Aorta (tissue), 5 donors: ENCODE results near the gene CD48. TPM values are rescaled to one million over a fixed set of nuclear protein-coding genes. Genes with fewer than 3 reads are reported as not detected.

ENCODE experiments used
- ATAC-seq: fragments of 200-7000 bp; cut with Tn5 transposase; one replicate; pipeline ENCODE4 v1.9.1; 2022; ENCODE audit warnings: moderate library complexity; ENCODE audit not compliant: low FRiP score
- DNase-seq, 2 donors: peaks; one replicate each; pipeline ENCODE4 v3.0.0-alpha.2; 2020
- H3K27ac ChIP-seq, 2 donors: one replicate each; pipeline ENCODE4 v1.5.1; 2013; ENCODE audit warnings: low read length in 2 of 2, mild to moderate bottlenecking in 2 of 2, moderate library complexity in 2 of 2, control low read depth in 1 of 2, inconsistent platforms in 1 of 2, low read depth in 1 of 2
- H3K27me3 ChIP-seq, 2 donors: one replicate each; pipeline ENCODE4 v1.6.1; 2013; ENCODE audit warnings: control low read depth in 1 of 2, low read length in 1 of 2, mild to moderate bottlenecking in 1 of 2, moderate library complexity in 1 of 2; ENCODE audit not compliant: insufficient read depth in 2 of 2, control insufficient read depth in 1 of 2
- H3K36me3 ChIP-seq, 2 donors: one replicate each; pipeline ENCODE4 v1.6.1; 2013; ENCODE audit warnings: control low read depth in 1 of 2, low read length in 1 of 2, mild to moderate bottlenecking in 1 of 2; ENCODE audit not compliant: insufficient read depth in 2 of 2, control insufficient read depth in 1 of 2
- H3K4me1 ChIP-seq, 2 donors: one replicate each; pipeline ENCODE4 v1.6.1; 2013; ENCODE audit warnings: low read length in 2 of 2, control low read depth in 1 of 2, mild to moderate bottlenecking in 1 of 2, moderate library complexity in 1 of 2; ENCODE audit not compliant: insufficient read depth in 2 of 2, control insufficient read depth in 1 of 2
- H3K4me3 ChIP-seq, 2 donors: one replicate each; pipeline ENCODE4 v1.5.1; 2013; ENCODE audit warnings: low read length in 2 of 2, control low read depth in 1 of 2, mild to moderate bottlenecking in 1 of 2
- H3K9me3 ChIP-seq: one replicate; pipeline ENCODE4 v1.6.1; 2013; ENCODE audit warnings: mild to moderate bottlenecking, low read length; ENCODE audit not compliant: control insufficient read depth
- WGBS, 2 donors: extraction: QIAGEN DNeasy Blood & Tissue Kit; methylation state at CpG; one replicate each; pipeline ENCODE4 v1.1.7; 2013; 5-methylcytosine and 5-hydroxymethylcytosine counted together
- intact Hi-C, 2 donors: fragments of 100-400 bp; cut with DNase I; formaldehyde crosslinking; loops; one replicate each; pipeline versions ENCODE4 v1.14.2 to v1.15.0; 2022
- polyA plus RNA-seq, 2 donors: library from polyadenylated mRNA; stranded (reverse); fragments of 200-250 nt; gene quantifications; one replicate each; pipeline ENCODE4 v1.2.3, GENCODE V29; 2013
- total RNA-seq, 2 donors: library from RNA; stranded (reverse); fragmentation: NEBNext Ultra II Directional; extraction: Animal tissue kit (Norgen Biotek cat#: 25700); gene quantifications; one replicate each; pipeline ENCODE4 v1.2.1, GENCODE V29; 2021
- donor health status: healthy with polysubstance abuse.
- donor health status: Bipolar disorder and iron deficiency.
- donor health status: DM: no; HTN: no; CAD: no.
- donor health status: DM: no; HTN: no; CAD: no.
- donor health status: DM: yes; HTN: yes; CAD: no.

The CD48 gene
- total and polyA plus RNA-seq, 4 donors, result 1.7 to 11.3 (median 5.2) TPM

DNA sequence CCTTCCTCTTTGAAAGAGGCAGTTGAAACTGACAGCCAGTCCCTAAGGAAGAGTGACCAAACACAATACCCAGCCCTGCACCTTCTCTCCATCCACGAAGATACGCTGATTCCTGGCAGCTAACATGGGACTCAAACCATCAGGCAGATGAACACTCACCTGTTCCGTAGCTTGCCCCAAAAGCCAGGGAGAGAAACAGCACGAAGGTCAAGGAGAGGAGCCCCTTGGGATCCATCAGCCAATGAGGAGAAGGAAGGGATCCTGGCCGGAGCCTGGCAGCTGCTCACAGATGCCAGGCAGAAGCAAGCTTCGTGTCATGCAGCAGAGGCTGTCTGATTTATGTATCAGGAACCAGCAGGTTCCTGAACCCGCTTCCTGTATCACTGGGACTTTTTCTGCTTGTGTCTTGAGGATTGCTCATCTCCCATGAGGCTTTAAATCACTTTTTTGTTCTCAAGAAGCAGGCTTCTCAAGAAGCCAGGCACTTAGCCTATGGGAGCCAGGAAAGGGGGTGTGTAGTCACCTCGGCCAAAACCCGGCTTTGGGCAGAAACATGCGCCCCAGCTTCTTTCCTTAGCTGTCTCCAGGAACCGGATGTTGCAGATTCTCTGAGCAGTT is 64.8 kb downstream of the CD48 start, which contains the start of gene SLAMF1:
SLAMF1 (minus strand) TSS at position 334 of the 618 bp plus-strand sequence; CDS start at position 235, 99 bp downstream.
- H3K36me3 ChIP-seq, result no peaks in the 10 kb centered on the region
- ATAC-seq, result no peak
- H3K4me1 ChIP-seq, result no peaks in the 10 kb centered on the region
- no peak within 1 kb of the TSS for H3K27ac ChIP-seq
- no peaks in the 10 kb centered on the region for H3K27me3 ChIP-seq
- no peaks in the 10 kb centered on the region for H3K9me3 ChIP-seq
- 47 to 55% methylated on average over 11 of the region's 11 CpGs for WGBS, 2 donors
- DNase-seq, result peak; percentile 53 to 56
- no peak within 1 kb of the TSS for H3K4me3 ChIP-seq
- intact Hi-C loops, result no loop called here

DNA sequence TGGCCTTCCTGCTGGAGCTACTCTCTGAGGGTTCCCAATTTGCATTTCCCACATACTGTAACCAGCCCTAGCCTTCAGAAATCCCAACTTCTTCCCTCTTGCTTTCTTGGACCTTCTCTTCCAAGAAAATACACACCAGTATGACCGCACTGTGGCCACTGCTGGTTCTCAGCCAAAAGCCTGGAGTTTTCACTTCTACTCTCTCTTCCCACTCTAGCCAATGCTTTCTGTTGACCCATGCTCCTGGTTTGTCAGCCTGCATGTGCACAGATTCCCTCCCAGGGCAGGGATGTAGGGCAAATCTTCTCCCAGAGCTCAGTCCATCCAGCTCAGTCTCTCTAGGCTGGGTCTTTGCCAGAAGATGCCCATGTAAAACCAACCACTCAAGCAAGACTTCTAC is 65.4 kb downstream of the CD48 start:
- intact Hi-C loops, result no loop called here
- ATAC-seq, result no peak

DNA sequence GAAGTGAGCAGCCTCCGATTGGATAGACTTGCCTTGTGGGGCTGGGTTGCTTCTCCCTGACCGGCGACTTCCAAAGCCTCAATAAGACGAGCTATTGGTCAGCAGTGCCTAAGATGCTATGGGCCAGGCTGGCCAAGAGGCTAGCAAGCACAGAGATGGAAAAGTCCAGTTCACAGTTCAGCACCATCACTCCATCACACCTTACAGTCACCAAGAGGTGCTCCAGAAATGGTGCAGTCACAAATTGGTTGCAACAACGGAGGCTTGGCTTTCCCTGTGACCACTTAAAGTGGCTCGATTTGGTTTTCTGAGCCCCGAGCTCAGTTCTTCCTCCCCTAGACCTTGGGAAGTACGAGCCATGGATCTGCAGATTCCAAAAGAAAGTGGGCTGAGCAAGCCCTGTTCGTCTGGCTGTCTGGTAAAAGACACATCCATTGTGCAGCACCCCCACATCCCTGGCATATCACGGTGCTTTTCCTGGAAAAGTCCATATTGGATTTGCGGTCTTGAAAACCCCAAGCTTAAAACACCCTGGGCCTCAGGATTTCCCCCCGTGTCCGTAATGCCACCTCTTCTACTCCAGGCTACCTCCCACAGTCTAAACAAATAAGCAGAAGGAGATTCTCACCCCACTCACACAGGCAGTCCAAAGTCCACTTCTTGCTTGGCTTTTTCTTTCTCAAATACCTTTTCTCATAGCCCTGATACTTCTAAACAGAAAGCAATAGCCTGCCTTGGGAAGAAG is 66.1 kb downstream of the CD48 start:
- WGBS, 2 donors, result 80 to 81% methylated on average over 13 of the region's 13 CpGs
- DNase-seq (no peak), ATAC-seq (no peak)
- intact Hi-C loops, result no loop called here
- no peak overlapping the region for H3K4me3 ChIP-seq
- no peaks in the 10 kb centered on the region for H3K4me1 ChIP-seq
- H3K9me3 ChIP-seq, result no peaks in the 10 kb centered on the region
- H3K36me3 ChIP-seq, result no peaks in the 10 kb centered on the region
- no peak overlapping the region for H3K27ac ChIP-seq
- H3K27me3 ChIP-seq, result no peaks in the 10 kb centered on the region

More for the DNA sequence above, 65.4 kb downstream of the CD48 start:
- 65 to 80% methylated on average over 1 of the region's 1 CpG for WGBS, 2 donors
- H3K36me3 ChIP-seq, result no peaks in the 10 kb centered on the region
- H3K4me1 ChIP-seq, result no peaks in the 10 kb centered on the region
- H3K27ac ChIP-seq, result no peak overlapping the region
- H3K4me3 ChIP-seq, result no peak overlapping the region
- H3K9me3 ChIP-seq, result no peaks in the 10 kb centered on the region
- DNase-seq, result no peak
- no peaks in the 10 kb centered on the region for H3K27me3 ChIP-seq

DNA sequence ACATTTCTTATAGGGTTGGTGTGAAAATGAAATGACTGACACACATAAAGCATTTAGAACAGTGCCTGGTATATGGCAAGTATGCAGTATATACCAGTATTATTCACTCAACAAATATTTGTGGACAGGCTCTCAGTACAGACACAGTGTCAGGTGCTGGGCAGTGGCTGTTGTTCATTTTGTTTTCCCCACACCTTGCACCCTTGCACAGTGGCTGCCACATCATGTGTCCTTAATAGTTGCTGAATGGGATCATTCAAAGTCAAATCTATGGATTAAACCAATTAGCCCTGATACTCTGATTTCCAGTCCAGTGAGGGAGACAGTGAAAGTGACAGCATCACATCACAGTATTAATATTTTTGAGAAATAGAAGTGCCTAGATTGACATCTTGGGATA is 67.2 kb downstream of the CD48 start:
- Histone ChIP-seq H3K27ac (no peak overlapping the region), H3K4me1 (no peaks in the 10 kb centered on the region), H3K36me3 (no peaks in the 10 kb centered on the region), H3K4me3 (no peak overlapping the region), H3K9me3 (no peaks in the 10 kb centered on the region), H3K27me3 (no peaks in the 10 kb centered on the region)
- intact Hi-C loops, result no loop called here
- DNase-seq, result no peak
- ATAC-seq, result no peak

DNA sequence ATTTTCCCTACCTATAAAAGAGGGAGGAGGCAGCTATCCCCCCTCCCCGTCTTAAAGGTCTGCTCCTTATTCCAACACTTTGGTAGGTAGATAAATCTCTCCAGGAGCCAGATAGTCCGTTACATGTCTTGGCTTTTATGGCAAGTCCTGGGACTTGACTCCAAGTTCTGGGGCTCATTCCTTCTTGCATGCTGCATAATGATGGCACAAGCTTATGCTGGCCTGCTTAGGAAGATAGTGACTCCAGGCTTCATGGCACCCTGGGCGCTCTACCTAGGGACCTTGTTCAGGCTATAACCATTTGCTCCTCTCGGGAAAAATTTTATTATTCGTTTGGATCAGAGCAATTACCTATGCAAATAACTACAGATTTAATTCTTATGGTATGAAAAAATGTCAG is 68.5 kb downstream of the CD48 start:
- no peaks in the 10 kb centered on the region for H3K36me3 ChIP-seq
- 83 to 87% methylated on average over 5 of the region's 5 CpGs for WGBS, 2 donors
- DNase-seq (no peak), ATAC-seq (no peak)
- no peaks in the 10 kb centered on the region for H3K27me3 ChIP-seq
- intact Hi-C loops, result no loop called here
- no peaks in the 10 kb centered on the region for H3K4me1 ChIP-seq
- H3K4me3 ChIP-seq, result no peak overlapping the region
- no peaks in the 10 kb centered on the region for H3K9me3 ChIP-seq
- no peak overlapping the region for H3K27ac ChIP-seq

DNA sequence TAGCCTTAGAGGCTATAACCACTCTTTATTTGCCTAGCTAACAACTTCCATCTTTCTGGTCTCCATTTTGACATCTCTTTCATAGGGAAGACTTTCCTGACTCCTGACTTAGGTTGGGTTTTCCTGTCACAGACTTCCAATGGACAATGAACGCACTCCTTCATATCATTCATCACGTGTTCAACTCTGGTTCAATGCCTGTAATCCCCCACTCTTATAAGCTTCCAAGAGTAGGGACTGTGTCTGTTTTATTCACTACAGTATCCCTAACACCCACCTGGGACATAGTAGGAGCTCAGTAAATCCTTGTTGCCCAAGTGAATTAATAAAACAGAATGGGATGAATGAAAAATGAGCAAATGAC is 69.4 kb downstream of the CD48 start:
- Histone ChIP-seq H3K27me3 (no peaks in the 10 kb centered on the region), H3K9me3 (no peaks in the 10 kb centered on the region)

DNA sequence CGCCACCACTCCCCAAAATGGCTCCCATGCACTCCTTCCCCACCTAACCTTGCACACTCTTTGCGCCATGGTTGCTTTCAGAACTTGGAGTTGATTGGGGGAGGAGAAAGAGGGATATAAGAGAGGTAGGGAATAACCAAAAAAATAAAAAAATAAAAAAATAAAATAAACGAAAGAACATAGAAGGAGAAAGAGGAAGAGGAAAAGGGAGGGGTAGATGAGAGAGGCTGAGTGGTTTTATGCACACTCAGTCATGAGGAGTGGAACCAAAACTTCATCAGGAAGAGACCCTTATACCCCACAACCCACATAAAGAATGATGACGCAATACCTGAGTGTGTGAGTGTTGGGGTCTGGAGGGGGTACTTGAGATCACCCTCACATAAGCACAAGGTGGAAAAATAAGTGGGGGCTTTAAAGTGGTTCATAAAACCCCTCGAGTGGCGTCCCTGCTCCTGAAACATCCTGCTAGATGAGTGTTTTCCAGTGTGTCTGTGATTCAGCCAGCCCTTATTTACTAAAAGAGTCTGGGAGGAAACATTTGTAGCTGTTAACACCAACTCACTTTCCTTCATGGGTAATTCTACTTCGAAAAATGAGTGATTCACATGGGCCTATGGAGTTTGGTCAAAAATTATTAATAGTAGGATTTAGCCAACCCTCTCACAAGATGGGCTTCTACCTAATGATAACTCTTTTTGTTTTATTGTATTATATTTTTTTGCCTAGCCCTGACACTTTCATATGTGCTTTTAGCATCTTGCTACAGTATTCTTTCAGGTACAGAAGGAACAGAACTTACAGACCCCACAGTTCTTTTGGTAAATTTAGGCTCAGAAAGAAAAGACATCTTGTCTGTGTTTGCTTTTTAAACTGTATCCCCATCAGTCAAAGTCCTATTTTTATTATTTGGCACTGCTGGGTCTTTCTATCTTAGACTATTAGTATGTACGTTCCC is 70.0 kb downstream of the CD48 start:
- Histone ChIP-seq H3K36me3 (no peaks in the 10 kb centered on the region), H3K27ac (no peak overlapping the region), H3K27me3 (no peaks in the 10 kb centered on the region), H3K4me1 (no peaks in the 10 kb centered on the region), H3K9me3 (no peaks in the 10 kb centered on the region), H3K4me3 (no peak overlapping the region)
- ATAC-seq (no peak), DNase-seq (no peak)
- WGBS, 2 donors, result 70 to 73% methylated on average over 8 of the region's 8 CpGs
- intact Hi-C loops, result no loop called here

More for the DNA sequence above, 69.4 kb downstream of the CD48 start:
- no peaks in the 10 kb centered on the region for H3K36me3 ChIP-seq
- WGBS, 2 donors, result 86 to 89% methylated on average over 2 of the region's 2 CpGs
- DNase-seq (no peak), ATAC-seq (no peak)
- no peaks in the 10 kb centered on the region for H3K4me1 ChIP-seq
- intact Hi-C loops, result no loop called here
- no peak overlapping the region for H3K4me3 ChIP-seq
- H3K27ac ChIP-seq, result no peak overlapping the region

DNA sequence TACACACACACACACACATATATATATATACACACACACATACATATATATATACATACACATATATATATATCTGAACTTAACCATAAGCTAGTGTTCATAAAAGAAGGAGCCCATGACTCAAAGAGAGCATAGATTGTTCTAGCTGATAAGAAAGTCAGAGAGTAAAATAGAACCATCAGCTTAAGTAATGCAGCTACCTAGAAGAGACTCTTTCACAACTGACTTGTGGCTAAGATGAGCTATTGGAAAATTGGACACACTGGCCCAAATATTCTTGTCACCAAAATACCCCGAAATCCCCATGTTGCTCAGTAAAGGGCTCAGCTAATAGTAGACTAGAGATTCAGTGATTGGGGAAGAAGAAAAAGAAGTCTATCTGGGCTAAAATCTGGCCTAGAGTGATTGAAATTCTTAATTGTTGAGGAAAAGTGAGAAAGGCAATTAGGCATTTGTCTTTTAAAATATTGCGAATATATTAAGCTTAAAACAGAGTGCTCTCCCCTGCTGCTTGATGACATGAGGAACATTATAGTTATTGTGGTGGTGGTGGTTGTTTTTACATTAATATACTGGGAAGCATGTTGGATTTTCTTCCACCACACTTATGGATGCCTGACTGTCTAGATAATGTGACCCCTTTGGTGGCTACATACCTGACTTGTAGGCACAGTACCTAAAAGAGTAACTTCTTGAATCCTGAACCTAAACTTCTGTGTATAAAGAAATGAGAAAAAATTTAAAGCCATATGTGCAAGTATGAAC is 71.1 kb downstream of the CD48 start:
- intact Hi-C loops, result no loop called here
- 93 to 98% methylated on average over 2 of the region's 2 CpGs for WGBS, 2 donors
- no peaks in the 10 kb centered on the region for H3K36me3 ChIP-seq
- H3K4me3 ChIP-seq, result no peak overlapping the region
- no peak for ATAC-seq
- DNase-seq, result no peak
- H3K9me3 ChIP-seq, result no peaks in the 10 kb centered on the region
- H3K27ac ChIP-seq, result no peak overlapping the region
- no peaks in the 10 kb centered on the region for H3K4me1 ChIP-seq
- no peaks in the 10 kb centered on the region for H3K27me3 ChIP-seq
